ENCODE data around the gene P3H1.
A peak's percentile ranks its signal among the peaks of the same experiment; 100 is the strongest.

GRCh38 chr1:42756956-42757891 is 9.6 kb downstream of the P3H1 start:
- peak; percentile 70 for TF ChIP-seq CTCF (conservative IDR thresholded peaks at IDR 0.05; ENCODE audit: low read depth, low read length)
- no peak for TF ChIP-seq EZH2 (IDR thresholded peaks at IDR 0.05; ENCODE audit: borderline replicate concordance, low read depth, low read length, poor library complexity, severe bottlenecking)
